ENCODE results near the gene NR4A1.

NR4A1 gene

DNA sequence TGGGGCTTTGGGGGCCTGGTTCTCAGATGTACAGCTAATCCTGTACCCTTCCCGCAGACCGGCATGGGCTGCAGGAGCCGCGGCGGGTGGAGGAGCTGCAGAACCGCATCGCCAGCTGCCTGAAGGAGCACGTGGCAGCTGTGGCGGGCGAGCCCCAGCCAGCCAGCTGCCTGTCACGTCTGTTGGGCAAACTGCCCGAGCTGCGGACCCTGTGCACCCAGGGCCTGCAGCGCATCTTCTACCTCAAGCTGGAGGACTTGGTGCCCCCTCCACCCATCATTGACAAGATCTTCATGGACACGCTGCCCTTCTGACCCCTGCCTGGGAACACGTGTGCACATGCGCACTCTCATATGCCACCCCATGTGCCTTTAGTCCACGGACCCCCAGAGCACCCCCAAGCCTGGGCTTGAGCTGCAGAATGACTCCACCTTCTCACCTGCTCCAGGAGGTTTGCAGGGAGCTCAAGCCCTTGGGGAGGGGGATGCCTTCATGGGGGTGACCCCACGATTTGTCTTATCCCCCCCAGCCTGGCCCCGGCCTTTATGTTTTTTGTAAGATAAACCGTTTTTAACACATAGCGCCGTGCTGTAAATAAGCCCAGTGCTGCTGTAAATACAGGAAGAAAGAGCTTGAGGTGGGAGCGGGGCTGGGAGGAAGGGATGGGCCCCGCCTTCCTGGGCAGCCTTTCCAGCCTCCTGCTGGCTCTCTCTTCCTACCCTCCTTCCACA is 7.6 kb downstream of the NR4A1 start:
- DNase-seq (ENCODE audit: low read depth) = no peak

DNA sequence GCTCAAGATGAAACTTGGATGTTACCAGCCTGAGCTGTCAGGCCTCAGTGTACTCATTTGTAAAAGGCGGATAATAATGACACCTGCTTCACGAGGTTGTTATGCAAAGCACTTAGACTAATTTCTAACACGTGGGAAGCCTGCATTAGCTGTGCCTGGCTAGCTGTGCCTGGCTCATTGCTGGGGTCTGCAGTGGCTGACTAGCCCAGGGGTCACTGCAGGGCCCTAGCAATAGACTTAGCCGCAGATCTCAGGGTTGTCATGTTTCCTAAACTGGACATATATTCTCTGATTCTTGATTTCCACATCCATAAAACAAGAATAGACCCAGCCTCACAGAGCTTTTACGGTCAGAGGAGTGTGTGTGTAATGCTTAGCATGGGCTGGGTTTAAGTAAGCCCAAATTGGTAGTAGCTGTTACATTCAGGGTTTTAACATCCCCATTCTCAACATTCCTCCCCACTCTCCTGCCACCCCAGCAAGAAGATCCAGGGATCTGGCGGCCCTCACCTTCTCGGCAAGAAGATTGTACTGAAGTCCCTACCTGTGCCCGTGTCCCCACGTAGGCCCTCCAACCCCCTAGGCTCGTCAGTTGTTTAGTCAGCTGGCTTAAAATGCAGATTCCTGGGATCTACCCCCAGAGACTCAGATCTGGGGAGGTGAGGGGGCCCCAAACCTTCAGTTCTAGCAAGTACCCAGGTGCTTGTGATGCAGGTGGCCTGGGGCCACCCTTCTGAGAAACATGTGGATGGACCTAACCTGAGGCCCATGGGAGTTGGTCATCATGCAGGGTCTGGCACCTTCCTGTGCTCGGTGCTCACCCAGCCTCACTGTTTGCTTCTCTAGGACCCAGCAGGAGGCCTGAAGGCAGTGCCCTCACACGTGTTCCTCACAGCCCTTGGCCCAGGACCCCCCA is 8.6 kb downstream of the NR4A1 start:
- DNase-seq (ENCODE audit: low read depth) = no peak

DNA sequence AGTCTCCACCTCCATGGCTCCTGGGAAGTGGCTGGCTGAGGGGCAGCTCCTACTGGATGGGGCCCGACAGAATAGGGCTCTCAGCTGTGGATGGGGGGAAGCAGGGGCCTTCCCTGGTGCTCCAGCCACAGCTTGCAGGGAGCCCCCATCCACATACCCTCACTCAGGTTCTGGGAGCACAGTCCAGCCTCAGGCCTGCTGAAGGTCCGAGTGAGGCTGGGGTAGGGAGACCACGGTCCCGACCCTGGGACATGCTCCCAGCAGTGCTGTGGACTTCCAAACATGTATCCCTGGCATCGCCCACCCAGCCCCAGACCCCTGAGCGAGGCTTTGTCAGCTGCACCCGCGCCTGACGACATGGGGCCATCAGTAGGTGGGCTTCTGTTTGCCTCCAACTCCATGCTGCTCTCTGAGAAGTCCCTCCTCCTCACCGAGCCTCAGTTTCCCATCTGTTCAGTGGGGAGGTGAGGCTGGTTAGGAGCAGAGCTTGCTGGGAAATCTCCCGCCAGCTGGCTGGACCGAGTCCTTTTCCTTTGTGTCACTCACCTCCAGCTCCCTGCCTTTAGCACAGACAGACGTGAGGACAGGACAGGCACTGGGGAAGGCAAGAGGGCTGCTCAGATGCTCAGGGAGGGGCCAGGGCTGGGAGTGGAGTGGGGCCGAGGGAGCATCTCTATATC is 9.4 kb downstream of the NR4A1 start:
- DNase-seq (ENCODE audit: low read depth) = no peak

DNA sequence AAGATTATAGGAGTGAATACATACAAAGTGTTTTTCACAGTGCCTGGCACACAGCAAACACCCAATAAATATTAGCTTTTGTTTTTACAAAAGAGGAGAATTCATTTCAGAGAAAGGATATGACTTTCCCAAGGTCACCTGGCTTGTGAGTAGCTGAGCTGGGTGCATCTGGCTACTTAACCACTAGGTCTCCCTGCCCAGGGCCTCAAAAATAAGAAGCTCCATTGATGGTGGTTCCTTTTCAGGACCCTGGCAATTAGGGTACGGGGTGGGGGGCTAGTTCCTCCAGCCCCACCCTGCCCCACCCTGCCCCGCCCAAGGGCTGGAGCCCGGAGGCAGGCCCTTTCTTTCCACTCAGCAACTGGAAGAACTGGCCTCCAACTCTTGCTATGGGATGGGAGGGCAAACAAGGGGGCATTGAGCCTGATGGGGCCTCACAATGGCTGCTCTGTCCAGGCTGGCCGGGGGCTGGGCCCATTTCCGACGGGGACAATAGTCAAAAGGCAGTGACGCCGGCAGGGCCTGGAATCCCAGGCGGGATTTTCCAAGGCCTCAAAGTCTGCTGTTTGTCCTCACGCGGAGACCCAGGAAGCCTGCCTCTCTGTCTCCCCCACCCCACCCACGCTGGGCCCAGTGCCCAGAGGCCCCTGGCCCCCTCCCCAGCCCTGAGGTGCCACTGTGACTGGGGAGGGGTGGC is 10.4 kb downstream of the NR4A1 start:
- DNase-seq (ENCODE audit: low read depth) = no peak

DNA sequence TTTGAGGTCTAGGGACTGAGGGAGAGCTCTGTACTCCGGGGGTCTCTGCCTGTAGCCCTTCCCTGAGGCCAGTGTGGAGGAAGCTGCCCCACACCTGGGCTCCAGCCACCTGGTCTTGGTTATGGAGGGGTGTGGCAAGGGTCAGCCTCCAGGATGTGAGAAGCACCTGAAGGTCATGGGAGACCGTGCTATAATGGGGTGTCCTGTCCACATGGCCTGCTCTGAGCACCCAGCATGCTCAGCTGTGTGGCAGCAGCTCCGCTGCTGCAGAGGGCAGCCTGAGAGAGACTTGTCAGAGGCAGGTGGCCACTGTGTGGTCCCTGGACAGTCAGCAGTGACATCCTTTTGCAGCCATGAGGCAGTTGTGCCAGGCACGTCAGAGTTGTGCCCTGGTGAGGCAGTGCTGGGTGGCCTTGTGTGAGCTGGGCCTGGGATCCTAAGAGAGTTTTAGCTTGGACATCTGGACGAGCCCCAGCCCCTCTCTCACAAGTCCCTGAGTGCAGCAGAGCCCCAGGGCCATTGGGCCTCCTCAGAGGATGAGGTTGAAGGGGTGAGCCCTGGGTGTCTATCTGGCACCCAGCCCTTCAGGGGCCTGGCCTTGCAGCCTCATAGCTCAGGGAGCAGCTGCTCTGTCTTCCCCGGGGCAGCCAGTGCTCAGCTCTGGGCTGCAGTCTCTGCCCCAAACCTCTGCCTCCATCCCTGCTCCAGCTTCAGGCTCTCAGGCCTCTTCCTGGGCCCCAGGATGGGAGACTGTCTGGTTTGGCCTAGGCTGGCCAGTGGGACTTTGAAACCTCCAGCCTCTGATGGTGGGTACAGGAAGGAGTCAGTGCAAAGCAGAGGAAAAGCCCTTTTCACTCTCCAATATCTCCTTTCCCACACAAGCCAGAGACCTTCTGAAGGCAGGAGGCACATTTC is 11.2 kb downstream of the NR4A1 start:
- no peak for DNase-seq (ENCODE audit: low read depth)

DNA sequence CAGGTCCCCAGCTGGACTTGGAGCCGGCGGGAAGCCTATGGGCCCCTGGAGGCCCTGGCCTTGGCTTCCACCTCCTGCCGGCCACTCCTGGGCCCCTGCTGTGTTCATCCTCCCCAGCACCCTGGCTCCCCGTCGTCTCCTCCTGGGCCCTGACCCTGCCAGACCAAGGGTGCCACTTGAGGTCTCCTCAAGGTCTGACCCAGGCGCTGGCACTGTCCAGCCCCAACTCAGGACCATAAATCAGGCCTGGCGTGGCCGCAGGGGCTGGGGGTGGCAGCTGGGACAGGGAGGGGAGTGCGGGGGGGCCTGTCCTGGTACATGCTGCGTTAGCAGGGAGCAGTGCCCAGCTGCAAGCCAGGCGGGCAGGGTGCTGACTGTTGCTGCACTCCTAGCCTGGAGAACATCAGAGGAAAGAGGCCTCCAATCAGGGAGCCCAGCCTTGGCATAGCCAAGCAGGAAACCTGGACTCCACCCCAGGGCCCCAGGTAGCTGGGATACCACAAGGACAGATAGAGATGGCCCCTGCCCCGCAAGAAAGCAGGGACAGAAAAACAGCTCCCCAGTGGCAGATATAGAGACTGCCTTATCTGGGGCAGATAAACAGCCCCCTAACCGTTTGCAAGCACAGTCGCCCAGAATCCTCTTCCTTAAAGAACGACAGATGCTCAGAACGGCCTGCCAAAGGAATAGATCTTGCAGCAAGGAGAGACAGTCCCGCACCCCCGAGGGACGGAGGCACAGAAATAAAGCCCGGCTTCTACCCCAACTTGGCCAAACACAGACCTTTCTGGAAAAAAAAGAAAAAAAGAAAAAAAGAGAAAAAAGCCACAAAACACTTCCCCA is 12.1 kb downstream of the NR4A1 start:
- no peak for DNase-seq (ENCODE audit: low read depth)

DNA sequence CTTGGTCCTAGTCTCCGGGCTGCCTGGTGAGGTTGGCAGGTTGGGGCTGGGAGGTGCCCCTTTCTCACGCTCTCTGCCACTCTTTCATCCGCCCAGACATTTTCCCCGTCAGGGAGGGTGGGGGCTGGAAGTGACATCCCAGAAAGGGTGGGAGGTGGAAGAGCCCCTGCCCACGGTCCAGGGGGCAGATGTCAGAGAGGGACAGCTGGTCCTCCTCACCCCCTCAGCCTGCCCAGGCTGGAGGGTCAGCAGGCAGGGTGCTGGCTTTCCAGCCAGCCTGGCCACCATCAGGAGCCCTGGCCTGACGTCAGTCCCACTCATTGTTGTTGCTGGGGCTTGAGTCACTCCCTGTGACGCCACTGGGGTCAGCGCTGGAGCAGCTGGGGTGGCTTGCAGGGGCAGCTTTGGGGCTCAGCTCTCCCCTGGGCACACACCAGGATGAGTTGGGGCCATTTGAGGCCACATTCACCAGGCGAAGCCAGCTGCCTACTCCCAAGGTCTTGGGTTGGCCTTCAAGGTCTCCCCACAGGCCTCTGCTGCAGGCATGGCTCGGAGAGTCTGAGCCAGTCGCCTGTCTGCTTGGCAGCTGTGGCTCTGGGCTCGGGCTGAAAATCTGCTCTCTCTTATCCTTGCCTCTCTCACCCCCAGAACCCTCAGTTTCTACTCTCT is 12.9 kb downstream of the NR4A1 start:
- DNase-seq (ENCODE audit: low read depth) = peak; percentile 92

DNA sequence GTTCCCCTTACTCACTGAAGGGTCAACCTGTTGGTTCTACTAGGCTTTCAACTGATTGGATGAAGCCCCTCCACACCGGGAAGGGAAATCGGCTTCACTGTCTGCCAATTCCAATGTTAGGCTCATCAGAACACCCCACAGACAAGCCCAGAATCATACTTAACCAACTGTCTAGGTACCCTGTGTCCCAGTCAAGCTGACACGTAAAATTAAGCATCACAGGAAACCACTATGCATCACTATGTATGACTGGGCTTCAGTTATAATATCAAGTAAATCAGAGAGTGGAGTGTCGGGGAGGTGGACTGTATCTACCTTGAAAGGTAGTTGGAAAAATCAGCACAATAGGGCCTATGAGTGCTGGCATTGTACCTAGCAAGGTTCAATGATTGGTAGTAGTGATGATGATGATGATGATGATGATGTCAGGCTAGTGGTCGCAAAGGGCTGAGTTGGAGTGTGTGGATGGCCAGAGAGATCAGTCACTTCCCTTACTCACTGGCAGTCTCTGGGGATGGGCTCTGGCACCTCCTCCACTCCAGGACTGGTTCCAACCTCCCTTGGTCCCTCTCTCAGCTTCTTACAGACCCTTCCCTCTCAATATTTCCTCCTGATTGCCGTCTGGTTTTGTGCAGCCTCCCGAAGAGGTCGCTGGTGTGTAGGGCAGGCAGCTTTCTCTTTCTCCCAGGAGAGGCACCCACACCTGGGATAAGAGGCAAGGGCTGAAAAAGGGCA is 15.3 kb downstream of the NR4A1 start:
- no peak for DNase-seq (ENCODE audit: low read depth)

DNA sequence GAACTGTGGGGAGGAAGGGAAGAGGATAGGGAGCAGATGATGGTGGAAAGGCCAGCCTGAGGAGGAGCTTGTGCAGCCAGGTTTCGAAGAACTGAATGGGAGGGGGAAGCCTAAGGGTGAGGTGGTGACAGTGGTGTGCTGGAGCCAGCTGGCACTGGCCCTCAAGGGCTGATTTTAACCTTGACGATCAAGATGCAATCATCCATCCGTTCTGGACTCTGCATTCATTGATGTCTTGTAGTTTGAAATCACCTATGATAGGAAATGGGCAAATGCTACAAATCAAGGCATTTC is 15.8 kb downstream of the NR4A1 start:
- DNase-seq (ENCODE audit: low read depth) = no peak

DNA sequence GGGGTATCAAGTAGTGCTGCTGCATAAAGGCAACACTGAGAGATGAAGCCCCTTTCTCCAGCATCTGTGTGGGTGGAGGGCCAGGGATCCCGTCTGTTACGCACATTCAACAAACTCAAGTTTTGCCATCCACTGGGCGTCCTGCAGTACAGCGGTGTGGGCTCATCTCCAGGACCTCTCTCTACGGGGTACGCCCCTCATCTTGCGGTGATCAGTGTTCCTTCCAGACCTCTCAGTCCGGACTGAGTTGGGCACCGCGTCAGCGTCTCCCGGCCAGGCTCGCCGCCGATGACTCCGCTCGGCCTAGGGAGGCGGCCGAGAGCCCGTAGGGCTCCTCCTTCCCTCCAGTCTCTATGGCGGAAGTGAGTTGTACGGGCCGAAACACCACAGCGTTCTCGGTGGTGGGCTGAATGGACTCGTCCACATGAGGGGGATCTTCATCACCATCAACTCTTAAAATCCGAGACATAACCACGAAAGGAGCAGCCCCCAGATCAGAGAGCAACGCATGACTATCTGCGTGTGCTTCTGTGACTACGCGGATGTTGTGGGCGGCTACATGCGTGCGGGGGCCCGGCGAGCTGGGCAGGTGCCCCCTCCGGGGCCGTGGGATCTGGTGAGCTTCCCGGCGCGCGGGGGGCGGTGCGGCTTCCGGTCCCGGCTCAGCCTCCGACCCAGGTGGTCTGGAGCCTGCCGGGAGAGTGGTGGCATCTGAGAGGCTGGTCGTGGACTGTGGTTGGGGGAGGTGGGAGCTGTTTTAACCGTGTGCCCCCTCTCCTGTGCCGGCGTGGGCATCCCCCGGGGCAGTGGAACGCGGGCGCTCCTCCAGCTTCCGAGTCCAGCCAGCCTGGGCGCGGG is 18.3 kb downstream of the NR4A1 start, which contains the start of gene ATG101:
TSS of gene ATG101 (plus strand) at position 652 of the 858 bp plus-strand sequence. CDS start 3,673 bp downstream, outside the sequence.
- DNase-seq (ENCODE audit: low read depth) = peak; percentile 90

DNA sequence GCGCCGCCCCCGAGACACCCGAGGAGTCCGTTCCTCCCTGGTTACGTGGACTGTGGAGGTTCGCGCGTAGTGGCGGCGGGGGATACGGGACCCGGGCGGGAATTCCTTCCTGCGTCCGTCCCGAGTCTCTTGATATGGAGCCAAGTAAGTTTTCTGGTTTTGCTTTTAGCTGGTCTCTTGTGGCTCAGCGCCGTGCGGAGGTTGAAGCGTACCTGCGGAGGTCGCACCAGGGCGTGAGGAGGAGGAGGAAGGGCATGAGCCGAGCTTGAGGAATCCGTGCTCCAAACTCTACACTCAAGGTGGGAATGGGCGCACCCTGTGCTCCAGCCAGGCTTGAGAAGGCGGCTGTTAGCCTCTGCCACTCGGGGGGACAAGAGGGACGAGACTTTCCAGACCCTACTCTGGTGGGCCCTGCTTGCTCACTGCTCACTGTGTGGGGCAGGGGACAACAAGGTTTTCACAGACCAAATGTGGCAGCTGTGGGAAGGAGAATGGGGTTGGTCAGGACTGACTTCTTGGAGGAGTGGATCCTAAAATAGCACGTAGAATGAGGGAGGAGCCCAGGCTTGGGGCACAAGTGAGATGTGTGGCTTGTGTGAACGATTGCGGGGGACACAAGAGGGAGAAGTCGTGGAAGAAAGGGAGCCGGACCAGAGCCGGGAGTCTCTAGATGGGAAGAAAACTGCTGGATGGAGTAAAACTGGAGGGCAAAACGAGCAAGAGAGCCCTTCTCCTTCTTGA is 19.1 kb downstream of the NR4A1 start:
- DNase-seq (ENCODE audit: low read depth) = no peak

DNA sequence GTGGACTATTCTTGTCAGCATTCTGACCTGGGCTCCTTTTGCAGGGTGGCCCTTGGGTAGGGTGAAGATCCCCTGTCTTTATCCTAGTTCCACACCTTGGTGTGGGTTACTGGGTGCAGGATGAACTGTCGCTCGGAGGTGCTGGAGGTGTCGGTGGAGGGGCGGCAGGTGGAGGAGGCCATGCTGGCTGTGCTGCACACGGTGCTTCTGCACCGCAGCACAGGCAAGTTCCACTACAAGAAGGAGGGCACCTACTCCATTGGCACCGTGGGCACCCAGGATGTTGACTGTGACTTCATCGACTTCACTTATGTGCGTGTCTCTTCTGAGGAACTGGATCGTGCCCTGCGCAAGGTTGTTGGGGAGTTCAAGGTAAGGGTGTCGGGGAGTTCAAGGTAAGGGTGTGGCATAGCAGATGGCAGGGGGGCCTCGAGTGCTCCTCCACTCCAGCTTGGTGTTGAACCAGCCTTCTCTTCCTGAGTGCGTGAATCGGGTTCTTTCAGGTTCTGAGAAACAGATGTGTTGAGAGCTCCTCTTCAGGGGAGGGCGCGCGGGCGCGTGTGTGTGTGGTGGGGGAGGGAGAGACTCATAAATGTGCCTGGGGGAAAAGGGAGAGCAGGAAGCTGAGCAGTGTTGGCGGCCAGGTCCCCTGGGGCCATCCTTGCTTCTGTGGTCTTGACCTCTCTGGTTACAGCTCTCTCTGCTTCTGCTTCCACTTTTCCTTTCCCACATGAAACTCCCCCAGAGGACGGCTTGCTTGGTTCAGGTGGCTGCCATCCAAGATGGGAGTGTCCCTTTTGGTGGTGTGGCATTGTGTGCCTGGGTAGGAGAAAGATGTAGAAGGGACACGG is 22.5 kb downstream of the NR4A1 start:
- peak; percentile 75 for DNase-seq (ENCODE audit: low read depth)

DNA sequence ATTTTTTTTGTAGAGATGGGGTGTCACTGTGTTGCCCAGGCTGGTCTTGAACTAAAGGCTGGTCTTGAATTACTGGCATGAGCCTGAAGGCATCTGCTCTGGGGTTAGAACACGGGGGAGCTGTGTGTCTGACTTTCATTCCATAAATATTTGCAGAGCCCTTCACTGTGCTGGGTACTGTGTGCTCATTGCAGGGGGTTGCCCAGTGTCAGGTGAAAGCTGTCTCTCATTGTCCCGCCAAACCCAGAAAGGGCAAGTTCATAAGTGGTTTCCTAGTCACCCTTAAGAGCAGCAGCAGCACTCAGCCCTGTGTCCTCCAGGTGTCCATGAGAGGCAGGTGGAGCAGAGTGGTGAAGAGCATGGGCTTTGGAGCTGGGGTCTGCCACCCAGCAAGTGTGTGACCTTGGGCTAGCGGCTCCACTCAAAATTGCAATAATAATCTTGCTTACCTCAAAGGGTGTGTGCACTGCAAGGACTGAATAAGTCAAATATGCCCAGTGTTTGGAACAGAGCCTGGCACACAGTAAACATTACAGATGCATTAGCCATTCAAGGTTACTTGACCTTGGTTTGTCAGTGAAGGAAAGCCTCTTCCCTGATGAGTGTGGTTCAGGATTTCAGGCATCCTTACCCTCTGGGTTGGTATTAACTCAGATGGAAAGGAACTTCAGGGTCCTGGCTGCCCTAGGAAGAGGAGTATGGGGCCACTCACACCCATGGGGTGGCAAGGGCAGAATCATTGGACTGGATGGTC is 23.9 kb downstream of the NR4A1 start:
- DNase-seq (ENCODE audit: low read depth) = no peak

DNA sequence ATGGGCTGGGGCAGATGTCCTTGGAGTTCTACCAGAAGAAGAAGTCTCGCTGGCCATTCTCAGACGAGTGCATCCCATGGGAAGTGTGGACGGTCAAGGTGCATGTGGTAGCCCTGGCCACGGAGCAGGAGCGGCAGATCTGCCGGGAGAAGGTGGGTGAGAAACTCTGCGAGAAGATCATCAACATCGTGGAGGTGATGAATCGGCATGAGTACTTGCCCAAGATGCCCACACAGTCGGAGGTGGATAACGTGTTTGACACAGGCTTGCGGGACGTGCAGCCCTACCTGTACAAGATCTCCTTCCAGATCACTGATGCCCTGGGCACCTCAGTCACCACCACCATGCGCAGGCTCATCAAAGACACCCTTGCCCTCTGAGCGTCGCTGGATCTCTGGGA is 25.6 kb downstream of the NR4A1 start:
- DNase-seq (ENCODE audit: low read depth) = no peak

DNA sequence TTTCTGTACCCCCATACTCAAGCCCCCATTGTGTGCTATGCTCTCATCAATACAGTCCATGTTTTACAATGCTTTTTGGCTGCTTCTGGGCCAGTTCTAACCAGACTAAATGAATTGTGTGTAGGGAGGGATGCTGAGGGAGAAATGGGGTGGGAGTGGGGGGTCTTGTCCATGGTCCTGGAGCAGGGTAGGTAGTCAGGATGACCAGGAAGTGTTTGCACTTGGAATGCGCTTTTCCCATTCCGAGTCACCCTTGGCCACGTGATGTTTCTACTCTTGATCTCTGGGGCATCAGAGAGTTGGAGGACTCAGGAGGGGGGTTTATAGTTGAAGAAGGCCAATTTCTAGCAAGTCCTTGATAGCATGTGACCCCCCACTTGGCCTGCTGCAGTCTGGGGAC is 27.0 kb downstream of the NR4A1 start:
- DNase-seq (ENCODE audit: low read depth) = no peak

All from stromal cell of bone marrow (primary cell).